ENCODE measurements around the gene CROCC.
"Not testable (repeated sequence)": the region's sequence is repeated elsewhere in the genome, so short reads cannot be mapped to it uniquely, and the experiment has no call there.

DNA sequence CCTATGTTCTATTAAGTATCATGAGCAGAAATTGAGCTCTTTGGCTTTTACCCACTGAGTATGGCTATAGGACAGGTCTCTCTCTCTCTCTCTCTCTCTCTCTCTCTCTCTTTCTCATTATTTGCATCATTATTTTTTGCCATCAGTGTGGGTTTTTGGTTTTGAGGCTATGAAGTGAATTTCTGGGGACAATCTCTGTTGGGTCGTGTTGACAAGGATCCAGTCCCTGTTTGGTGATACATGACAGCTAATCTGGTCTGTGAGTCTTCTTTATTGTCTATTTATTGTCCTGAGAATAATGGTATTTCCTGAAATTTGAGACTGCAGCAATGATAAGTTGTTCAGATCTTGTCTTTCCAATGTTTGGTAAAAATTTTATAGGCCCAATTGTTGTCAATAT, 24.1 kb upstream of the CROCC start:
- TF ChIP-seq, protein P1, sequence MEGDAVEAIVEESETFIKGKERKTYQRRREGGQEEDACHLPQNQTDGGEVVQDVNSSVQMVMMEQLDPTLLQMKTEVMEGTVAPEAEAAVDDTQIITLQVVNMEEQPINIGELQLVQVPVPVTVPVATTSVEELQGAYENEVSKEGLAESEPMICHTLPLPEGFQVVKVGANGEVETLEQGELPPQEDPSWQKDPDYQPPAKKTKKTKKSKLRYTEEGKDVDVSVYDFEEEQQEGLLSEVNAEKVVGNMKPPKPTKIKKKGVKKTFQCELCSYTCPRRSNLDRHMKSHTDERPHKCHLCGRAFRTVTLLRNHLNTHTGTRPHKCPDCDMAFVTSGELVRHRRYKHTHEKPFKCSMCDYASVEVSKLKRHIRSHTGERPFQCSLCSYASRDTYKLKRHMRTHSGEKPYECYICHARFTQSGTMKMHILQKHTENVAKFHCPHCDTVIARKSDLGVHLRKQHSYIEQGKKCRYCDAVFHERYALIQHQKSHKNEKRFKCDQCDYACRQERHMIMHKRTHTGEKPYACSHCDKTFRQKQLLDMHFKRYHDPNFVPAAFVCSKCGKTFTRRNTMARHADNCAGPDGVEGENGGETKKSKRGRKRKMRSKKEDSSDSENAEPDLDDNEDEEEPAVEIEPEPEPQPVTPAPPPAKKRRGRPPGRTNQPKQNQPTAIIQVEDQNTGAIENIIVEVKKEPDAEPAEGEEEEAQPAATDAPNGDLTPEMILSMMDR (conservative IDR thresholded peaks at IDR 0.05; ENCODE audit: low read depth, low read length): not testable (repeated sequence)
- TF ChIP-seq EZH2 (IDR thresholded peaks at IDR 0.05; ENCODE audit: borderline replicate concordance, low read depth, low read length, poor library complexity, severe bottlenecking): not testable (repeated sequence)
